Suprapubic skin (tissue), 4 donors: ENCODE results near the gene P4HB.

Source experiments
- CTCF ChIP-seq, 2 donors: fragments of 200-600 bp in 1 of 2; fragments of 450-650 bp in 1 of 2; sonication (generic) in 1 of 2; IDR thresholded peaks; one replicate each; pipeline ENCODE4 v1.5.1; 2016 to 2019; ENCODE audit warnings: antibody characterized with exemption in 2 of 2, mild to moderate bottlenecking in 1 of 2, moderate library complexity in 1 of 2
- EP300 ChIP-seq: sonication (generic); formaldehyde crosslinking; IDR thresholded peaks from one replicate; pipeline ENCODE4 v1.6.1; 2017; ENCODE audit warnings: antibody characterized with exemption
- POLR2A ChIP-seq, 2 donors: fragments of 450-650 bp; IDR thresholded peaks; one replicate each; pipeline ENCODE4 v1.6.1; 2017; ENCODE audit warnings: antibody characterized with exemption in 2 of 2, mild to moderate bottlenecking in 2 of 2, moderate library complexity in 2 of 2
- POLR2AphosphoS5 ChIP-seq, 3 donors: sonication (generic); formaldehyde crosslinking; IDR thresholded peaks; one replicate each; pipeline ENCODE4 v1.6.1; 2017; ENCODE audit warnings: antibody characterized with exemption in 3 of 3

- no peak for TF ChIP-seq CTCF (IDR thresholded peaks at IDR 0.05)
- TF ChIP-seq POLR2A (IDR thresholded peaks at IDR 0.05), result no peak
- no peak for TF ChIP-seq EP300
- no peak for TF ChIP-seq POLR2AphosphoS5 (IDR thresholded peaks at IDR 0.05)
These were observed 7.0 kb upstream of the P4HB start for GRCh38 chr17:81867170-81867990.
